NCI-H2196 (cell line): ENCODE measurements around the gene LZTS2.

Source experiments
- DNase-seq: peaks from one replicate; lab custom pipeline; 2025; ENCODE audit not compliant: unreplicated experiment; lab: John Stamatoyannopoulos, UW

The LZTS2 gene

DNA sequence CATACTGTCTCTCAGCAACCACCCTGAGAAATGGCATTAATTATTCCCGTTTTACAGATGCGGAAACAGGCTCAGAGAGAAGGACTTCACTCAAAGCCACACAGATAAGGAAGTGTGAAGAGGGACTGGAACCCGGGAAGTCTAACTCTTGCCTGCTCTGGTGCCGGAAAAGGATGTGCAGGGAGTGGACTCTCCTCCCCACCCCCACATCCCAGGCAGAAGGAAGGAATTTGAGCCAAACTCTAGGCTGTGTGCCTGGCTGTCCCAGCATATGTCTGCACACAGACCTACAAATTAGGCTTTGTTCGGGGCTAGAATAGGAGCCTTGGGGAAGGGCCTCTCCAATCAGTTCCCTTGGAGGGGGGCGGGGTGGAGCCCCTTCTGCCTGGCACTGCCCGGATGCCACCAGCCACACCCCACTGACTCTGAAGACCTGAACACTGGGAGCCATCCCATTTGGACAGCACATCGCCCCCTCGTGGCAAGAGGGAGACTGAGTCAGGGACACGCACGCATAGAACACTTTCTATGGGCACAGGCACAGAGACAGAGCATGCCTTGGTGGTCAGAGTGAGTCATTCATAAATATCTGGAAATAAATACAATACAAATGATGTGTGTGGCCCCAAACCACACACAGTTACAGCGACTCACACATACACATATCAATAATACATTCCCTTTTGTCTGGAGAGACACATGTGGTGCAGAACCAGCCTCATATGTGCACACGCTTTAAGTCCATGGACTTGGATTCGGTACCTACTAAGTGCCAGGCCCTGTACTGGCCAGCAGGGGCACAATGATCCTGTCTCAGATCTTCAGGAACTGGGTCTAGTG, 13.1 kb downstream of the LZTS2 start:
- peak; percentile 57 for DNase-seq

DNA sequence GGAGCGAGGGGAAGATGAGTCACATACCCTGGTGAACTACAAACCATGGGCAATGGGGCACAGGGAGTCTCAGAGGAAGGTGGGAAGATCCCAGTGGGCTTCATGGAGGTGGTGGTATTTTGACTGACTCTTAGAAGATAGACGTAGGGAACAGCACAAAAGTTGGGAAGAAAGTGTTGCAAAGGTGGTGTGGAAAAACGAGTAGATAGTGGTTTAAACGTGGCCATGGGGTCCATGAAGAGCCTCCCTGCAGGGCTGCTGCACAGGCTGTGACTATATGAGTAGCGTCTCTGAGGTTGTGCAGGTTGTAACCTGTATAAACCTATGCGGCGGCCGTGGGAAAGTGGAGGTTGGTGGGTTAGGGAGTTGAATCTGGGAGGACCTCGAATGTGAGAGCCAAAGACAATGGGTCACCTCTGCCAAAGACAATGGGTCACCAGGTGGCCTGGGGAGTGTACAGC, 13.8 kb downstream of the LZTS2 start:
- no peak for DNase-seq

DNA sequence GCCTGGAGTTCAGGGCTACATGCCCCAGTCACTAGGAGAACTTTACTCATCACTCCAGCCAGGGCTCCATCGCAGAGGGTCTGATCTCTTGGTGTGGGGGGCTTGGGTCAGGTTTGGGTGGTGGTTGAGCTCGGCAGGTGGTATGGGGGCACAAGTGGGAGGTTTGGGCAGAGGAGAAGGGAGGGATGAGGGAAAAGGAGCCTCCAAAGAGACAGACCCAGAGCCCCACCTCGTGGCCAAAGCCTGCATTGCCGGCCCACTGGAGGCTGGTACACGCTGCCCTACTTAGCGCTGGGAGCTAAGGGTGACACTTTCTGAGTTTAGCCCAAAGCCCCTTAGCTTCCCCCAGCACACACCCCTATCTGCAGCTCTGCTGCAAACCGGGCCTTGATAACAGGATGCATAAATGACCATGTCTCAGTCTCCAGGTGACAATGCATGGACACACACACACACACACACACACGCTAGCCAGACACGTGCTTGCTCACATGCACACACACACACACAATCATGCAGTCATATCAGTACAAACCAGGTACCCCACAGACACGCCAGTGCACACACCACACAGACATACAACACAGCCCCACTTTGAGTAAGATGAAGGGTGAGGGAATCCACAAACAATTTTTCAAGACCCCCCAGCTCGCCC, 14.7 kb downstream of the LZTS2 start:
- DNase-seq, result peak; percentile 23

DNA sequence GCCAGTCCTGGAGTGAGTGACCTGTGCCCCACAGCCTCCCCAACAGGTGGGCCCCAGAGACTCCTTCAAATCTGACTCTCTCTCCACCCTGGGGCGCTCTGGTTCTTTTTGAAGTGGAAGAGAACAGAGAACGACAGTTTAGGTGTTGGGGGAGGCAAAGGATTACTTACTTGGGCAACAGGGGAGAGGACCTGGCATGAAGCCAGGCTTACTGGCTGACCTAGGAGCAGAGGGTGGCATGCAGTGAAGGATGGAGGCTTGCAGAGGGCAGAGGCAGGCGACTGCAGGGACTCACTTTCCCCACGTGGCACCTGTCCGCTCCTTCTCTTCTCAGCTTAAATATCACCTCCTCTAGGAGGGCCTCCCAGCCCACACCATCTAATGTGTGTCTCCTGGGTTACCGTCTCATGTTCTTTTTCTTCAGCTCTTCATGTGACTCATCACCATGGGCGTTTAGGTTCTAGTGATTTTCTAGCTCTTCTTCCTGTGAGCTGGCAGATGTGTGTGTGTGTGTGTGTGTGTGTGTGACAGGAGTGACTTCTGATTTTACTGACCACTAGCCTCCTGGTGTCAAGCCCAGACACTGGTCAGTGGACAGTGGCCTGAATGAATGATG, 15.5 kb downstream of the LZTS2 start:
- no peak for DNase-seq

DNA sequence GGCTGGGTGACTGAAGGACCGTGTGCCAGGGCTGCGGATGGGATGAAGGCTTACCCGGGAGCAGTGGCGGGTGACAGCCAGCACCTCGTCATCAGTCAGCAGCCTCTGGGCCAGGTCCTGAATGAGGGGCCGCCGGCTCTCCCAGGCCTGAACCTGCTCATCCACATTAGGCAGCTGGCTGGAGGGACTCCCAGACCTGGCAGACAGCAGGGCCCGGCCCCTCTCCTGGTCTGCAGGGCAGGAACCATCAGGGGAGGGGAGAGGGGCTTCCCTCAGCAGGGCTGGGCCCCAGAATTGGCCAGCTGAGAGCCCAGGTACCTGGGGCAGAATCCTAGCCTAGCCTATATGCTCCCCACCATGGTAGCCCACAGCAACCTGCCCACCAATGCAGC, 16.0 kb downstream of the LZTS2 start:
- no peak for DNase-seq

DNA sequence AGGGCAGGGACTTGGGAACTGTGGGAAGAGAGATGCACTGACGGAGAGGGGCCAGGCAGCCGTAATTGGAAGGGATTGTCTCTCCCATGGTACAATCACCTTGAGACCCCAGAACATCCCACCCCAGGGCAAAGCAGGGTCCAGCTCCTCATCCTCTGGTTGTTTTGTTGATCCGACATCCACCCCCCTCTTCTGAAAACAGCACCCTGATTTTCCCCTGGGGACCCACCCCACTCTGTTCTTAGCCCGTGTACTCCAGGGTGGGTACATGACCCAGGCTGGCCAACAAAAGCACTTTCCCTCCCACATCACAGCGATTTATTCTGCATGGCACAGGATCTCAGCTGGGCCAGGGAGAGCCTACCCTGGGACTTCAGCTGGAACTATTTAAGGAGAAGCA, 17.2 kb downstream of the LZTS2 start:
- no peak for DNase-seq

DNA sequence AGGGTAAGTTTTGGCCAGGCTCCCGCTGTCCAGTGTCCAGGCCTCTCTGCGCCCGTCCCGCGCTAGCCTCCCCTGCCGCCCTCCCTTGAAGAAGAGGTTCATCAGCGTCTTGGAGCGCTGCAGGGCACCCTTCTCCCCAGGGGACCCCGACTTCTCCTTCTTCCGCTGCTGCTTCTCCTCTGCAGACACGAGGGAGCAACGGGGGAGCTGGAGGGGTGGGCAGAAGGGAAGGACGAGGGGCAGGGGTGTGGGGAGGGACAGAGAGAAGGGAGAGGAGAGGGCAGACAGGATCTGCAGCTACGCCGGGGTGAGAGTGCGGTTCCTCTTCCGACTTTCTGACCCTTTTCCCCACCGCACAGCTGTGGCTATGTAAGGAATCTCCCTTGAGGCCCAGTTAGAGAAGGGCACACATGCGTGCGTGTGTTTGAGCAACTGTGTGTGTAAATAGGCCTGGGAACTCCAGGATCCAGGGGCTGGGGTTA, 18.6 kb downstream of the LZTS2 start:
- DNase-seq, result no peak

DNA sequence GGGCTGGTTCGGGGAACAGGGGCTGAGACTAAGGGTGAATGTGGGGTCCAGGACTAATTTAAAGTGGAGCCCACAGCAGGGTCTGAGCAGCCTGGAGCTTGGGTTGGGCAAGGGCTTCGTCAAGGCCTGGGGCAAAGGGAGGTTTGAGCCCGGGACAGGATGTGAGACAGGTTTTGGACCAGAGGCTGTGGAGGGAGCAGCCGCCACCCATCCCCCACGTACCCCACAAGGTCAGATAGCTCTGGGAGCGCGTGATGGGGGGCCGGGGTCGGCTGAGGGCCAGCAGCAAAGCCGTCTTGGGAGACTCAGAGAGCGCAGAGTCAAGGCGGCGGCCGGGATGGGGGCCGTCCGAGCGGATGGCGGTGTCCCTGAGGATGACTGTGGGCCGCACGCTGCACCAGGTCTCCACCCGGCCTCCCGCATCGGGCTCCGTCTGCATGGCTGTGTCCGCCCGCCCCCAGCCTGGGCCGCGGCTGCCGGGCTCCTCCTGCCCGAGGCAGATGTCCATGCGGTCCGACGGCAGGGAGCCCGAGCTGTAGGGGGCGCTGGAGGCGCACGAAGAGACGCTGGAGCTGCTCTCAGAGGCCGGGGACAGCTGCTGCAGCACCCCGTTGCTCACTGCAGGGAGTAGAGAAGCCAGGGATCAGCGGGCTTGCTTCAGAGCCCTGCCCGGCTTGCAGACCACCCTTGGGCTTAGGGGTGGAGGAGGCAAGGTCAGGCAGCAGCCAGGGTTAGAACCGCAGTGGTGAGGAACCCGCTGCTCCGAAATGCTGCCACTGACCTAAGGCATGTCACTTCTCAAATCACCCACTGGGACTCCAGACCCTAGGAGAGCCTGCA, 19.2 kb downstream of the LZTS2 start:
- DNase-seq, result peak; percentile 79

DNA sequence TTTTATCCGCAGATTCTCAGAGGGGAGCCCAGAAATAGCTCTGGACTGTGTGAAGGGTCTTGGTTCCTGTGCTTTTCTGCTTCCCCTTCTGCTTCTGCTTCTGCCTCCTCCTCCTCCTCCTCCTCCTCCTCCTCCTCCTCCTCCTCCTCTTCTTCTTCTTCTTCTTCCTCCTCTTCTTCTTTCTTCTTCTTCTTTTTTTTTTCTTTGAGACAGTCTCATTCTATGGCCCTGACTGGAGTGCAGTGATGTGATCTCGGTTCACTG, 19.8 kb downstream of the LZTS2 start:
- no peak for DNase-seq

DNA sequence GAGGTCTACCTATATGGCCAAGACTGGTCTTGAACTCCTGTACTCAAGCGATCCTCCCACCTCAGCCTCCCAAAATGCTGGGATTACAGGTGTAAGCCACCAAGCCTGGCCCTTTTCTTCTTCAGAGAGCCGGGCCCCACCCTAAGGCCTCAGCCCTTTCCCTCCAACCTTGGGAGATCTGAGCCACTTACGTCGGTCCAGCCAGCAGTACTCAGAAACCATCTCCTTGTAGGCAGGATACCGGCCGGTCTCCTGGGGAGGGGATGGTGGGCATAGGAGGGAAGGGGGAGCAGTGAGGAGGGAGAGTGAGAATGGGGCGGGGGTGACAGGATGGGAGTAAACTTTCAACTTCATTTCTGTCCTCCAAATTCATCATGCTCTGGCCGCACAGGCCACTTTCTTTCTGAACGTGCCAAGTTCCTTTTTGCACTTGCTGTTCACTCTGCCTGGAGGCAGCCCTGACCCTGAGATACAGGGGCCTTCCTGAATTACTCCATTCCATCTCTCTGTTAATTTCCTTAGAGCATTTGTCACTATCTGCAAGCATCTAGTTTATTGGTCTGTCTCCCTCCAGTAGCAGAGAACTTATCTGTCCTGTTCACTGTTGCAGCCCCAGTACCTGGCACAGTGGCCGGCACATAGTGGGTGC, 20.9 kb downstream of the LZTS2 start:
- DNase-seq, result no peak

DNA sequence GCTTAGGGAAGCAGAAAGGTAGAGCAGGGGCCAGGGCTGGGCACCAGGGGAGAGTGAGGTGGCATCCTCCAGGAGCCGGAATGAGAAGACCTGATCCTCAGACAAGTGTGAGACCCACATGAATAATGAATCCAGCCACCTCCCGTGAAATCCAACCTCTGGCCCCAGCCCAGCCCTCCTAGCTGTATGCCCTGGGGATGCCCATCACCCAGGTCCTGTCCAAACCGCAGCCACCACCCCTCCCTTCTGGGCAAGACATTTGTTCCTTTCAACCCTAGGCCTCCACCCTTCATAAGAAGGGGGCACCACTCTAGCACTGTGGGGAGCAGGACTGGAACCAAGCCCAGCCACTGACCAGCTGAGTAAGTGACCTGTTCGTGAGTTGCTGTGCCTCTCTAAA, 21.6 kb downstream of the LZTS2 start:
- no peak for DNase-seq

DNA sequence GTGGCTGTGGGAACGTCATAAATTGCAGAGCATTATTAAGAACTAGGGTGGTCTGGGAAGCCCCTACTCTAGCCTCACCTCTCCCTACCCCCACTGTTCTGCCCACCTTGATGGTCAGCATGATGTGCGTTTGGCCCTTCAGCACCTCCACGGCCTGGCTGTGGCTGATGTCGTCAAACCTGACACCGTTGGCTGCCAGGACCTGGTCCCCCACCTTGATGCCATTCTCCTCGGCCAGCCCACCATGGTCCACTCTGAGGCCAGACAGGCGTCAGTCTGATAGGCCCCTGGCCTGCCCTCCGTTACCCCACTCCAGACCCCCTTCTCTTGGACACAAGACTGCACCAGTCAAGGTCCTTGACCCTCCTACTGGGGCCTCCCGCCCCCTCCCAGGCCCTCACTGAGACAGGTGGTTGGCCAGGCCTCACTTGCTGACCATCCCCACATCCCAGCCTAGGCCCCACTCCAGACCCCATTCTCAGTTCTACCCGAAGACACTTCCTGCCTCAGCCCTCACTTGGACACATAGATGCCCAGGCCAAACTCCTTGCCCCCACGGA, 22.2 kb downstream of the LZTS2 start:
- no peak for DNase-seq

DNA sequence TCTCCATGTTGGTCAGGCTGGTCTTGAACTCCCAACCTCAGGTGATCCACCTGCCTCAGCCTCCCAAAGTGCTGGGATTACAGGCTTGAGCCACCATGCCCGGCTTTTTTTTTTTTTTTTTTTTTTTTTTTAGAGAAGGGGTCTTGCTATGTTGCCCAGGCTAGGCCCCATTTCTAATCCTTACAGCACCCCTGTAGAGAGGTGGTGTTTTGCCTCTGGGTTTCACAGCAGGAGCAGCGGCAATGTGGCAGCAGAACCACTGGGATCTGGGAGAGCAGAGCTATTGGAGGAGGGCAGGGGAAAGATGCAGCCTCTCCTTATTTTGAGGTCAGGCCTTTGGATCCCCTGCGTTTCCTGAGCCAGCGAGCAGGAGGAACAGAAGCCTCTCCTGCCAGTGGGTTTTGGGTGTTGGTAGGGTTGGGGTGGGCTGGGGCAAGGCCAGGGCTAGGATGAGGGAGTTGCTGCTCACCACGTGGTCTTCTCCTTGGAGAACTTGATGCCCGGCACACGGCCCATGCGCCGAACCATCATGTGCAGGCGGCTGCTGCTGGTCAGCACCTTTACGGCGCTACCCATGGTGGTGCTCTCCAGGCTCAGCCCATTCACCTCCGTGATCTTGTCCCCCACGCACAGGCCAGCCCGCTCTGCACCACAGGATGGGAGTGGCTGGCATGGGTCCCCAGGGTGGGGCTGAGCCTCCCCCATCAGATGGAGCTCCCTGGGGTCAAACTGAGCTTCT, 23.5 kb downstream of the LZTS2 start:
- DNase-seq, result no peak

DNA sequence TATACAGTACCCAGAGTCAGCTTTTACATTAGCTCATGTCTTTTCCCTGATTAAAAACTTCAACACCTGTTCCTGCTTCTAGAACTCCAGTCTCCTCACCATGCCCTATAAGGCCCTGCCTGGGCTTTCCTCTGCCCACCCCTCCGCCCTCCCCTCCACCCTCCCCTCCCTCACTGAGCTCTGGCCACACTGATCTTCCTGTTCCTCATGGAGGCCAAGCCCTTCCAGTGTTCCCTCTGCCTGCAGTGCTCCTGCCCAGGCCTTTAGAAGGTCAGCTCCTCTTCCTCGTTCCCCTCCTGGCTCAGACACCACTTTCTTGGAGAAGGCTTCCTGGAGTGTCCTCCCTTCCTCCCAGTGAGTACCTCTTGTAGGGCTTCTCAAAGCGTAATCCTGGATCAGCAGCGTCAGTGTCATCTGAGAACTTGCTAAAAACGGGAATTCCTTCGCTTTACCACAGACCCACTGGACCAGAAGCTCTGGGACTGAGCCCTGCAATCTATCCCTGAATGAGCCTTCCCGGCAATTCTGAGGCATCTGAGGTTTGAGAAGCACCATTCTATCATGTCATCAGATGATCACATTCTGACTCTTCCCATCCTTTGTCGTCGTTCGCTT, 27.6 kb downstream of the LZTS2 start:
- no peak for DNase-seq

DNA sequence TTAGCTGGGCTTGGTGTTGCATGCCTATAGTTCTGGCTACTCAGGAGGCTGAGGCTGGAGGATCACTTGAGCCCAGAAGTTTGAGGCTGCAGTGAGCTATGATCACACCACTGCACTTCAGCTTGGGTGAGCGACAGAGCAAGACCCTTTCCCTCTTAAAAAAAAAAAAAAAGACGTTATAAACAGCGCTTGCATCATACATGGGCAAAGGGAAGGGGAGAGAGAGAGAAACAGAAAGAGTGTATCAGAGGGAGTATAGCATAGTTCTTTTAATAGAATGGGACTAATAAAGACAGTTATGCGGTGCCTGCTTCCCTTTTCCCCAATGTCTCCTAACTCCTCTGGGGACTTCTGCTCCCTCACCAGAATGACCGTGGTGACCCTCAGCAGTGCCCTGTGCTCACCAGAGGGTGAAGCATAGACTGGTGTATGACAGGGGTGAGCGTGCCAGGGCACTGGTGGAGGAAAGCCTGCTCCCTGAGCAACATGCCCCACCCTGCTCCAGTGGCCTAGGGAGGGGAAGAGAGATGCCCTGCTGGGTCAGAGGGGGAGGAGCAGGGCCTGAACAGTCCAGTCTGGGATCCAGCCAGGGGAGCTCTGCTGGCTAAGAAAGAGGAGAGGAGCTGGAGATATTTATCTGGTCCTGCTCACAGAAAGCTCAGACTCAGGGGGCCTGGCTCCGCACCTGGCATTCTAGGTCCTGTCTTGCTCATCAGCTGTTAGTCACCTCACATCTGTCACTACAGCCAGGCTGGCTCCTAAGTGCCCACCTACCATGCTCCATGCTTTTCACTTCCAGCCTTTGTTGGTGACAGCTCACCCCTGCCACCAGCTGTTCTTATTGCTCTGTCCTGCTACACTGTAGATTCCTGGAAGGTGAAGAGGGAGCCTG, 29.1 kb downstream of the LZTS2 start:
- no peak for DNase-seq

DNA sequence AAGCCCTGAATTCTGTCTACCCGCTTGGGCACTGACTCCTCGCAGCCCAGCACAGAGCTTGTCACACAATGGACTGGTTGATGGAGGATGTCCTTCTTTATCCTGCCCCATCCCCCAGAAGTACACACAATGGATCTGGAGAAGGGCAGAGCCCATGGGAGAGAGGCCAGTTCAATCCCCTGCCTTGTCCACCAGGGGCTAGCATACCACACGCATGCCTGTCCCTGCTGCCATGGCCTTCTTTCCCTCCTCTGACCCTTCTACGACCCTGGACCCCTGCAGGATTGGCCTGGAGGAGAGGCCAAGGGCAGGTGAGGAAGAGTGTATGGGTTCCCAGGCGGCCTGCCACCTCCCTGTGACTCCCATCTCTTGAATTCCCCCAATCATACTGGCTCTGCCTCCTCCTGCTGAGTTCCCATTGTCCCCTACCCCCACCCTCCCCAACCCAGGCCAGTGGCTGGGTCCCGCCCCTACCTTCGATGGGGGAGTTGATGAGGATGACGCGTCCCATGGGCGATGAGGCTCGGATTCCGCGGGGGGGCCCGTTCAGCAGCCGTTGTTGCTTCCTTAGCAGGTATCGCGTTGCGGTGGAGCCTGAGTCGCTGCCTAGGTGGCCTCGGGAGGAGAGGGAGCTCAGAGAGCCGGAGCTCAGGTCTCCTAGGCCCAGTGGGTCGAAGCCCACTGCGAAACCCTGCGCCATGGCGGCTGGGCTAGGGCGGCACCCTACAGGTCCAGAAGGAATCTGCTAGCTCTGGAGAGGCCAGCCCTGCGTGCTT, 30.1 kb downstream of the LZTS2 start:
- DNase-seq, result no peak

DNA sequence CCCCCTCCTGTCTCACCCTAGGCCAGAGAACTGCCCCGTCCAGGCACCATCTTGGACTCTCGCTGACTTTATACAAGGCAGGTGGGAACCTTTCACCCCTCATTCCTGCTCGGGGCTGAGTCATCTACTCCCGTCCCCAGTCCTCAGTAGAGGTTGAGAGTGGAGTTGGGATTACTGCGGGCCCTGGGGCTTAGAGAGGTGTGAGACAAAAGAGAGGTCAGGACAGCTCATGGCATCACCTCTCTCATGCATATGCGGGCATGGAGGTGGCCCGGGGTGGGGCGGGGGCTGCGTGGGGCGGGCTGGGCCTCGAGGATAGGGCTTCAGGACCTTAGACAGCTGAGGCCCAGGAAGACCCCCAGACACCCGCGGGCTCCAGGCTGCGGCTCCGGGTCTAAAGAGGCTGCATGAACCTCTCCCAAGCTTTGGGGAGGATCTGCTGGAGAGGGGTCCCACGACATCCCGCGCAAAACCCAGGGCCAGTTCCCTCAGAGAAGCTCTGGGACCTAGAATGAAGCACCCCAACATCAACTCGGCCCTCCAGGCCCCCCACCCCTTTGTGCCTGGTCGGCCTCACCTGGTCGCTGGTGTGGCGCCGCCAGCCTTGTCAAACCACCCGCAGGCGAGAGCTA, 31.0 kb downstream of the LZTS2 start:
- no peak for DNase-seq
